IMR-90 (cell line): ENCODE measurements around the gene HRH1. TPM values are rescaled to one million over a fixed set of nuclear protein-coding genes. Genes with fewer than 3 reads are reported as not detected.
A peak's percentile ranks its signal among the peaks of the same experiment; 100 is the strongest.

ENCODE experiments used
- ATAC-seq: fragments of 200-7000 bp; cut with Tn5 transposase; 2 replicates; pipeline ENCODE4 v1.9.1; 2020; ENCODE audit warnings: low read depth, mild to moderate bottlenecking, moderate library complexity
- BruUV-seq: library from RNA; stranded (reverse); fragments of 400-500 nt; replicated peaks from 2 replicates; lab custom pipeline; 2021; lab: Mats Ljungman, UMichigan
- CTCF ChIA-PET: fragments of 300-600 bp; formaldehyde crosslinking; extraction: SDS; loops from one replicate; lab custom pipeline; 2021; ENCODE audit warnings: antibody characterized with exemption; lab: Yijun Ruan, JAX
- POLR2A ChIA-PET: fragments of 300-600 bp; sonication (Branson Sonifier 250); formaldehyde crosslinking; loops from one replicate; lab custom pipeline; 2022; ENCODE audit warnings: antibody characterized with exemption; ENCODE audit not compliant: unreplicated experiment; lab: Charles Lee
- DNase-seq: peaks from one replicate; pipeline ENCODE4 v3.0.0; 2013
- H2AFZ ChIP-seq: replicated peaks from 2 replicates; pipeline ENCODE3; 2013; ENCODE audit warnings: low read length, mild to moderate bottlenecking; ENCODE audit not compliant: poor library complexity
- H2AK5ac ChIP-seq: 2 replicates; pipeline ENCODE4 v1.6.1; 2013; ENCODE audit warnings: low read depth, low read length, inconsistent platforms
- H2AK9ac ChIP-seq: replicated peaks from 2 replicates; pipeline ENCODE3; 2013; ENCODE audit warnings: mild to moderate bottlenecking, low read depth, low read length, moderate library complexity; ENCODE audit not compliant: poor library complexity
- H2BK120ac ChIP-seq: 2 replicates; pipeline ENCODE4 v1.6.1; 2013; ENCODE audit warnings: low read depth, low read length, inconsistent platforms
- H2BK15ac ChIP-seq: 3 replicates; pipeline ENCODE4 v1.6.1; 2013; ENCODE audit warnings: low read depth, low read length, inconsistent platforms
- H2BK20ac ChIP-seq: 2 replicates; pipeline ENCODE4 v1.6.1; 2013; ENCODE audit warnings: low read depth, mild to moderate bottlenecking, inconsistent platforms, low read length, moderate library complexity
- H2BK5ac ChIP-seq: 2 replicates; pipeline ENCODE4 v1.6.1; 2013; ENCODE audit warnings: mild to moderate bottlenecking, low read depth, low read length, inconsistent platforms; ENCODE audit not compliant: poor library complexity, severe bottlenecking
- H3K14ac ChIP-seq: replicated peaks from 2 replicates; pipeline ENCODE4 v1.6.1; 2013; ENCODE audit warnings: low read depth, low read length, inconsistent platforms
- H3K18ac ChIP-seq: 2 replicates; pipeline ENCODE4 v1.6.1; 2013; ENCODE audit warnings: low read depth, low read length, control low read depth
- H3K23ac ChIP-seq: 2 replicates; pipeline ENCODE4 v1.6.1; 2013; ENCODE audit warnings: low read depth, low read length, inconsistent platforms
- H3K27ac ChIP-seq: 2 replicates; pipeline ENCODE4 v1.5.1; 2013; ENCODE audit warnings: mild to moderate bottlenecking, control low read depth, low read length; ENCODE audit not compliant: insufficient read depth
- H3K27me3 ChIP-seq: 2 replicates; pipeline ENCODE4 v1.6.1; 2013; ENCODE audit warnings: low read length; ENCODE audit not compliant: control insufficient read depth, insufficient read depth
- H3K36me3 ChIP-seq: 2 replicates; pipeline ENCODE4 v1.6.1; 2013; ENCODE audit warnings: low read length, mixed read lengths; ENCODE audit not compliant: control insufficient read depth, insufficient read depth
- H3K4ac ChIP-seq: 2 replicates; pipeline ENCODE4 v1.6.1; 2013; ENCODE audit warnings: low read depth, low read length, inconsistent platforms
- H3K4me1 ChIP-seq: 2 replicates; pipeline ENCODE4 v1.6.1; 2013; ENCODE audit warnings: low read length, mixed read lengths; ENCODE audit not compliant: control insufficient read depth, insufficient read depth
- H3K4me2 ChIP-seq: 2 replicates; pipeline ENCODE4 v1.6.1; 2013; ENCODE audit warnings: low read depth, mild to moderate bottlenecking, control low read depth, low read length, moderate library complexity
- H3K4me3 ChIP-seq: 2 replicates; pipeline ENCODE4 v1.5.1; 2013; ENCODE audit warnings: low read depth, mild to moderate bottlenecking, control low read depth, low read length, moderate library complexity; ENCODE audit not compliant: insufficient read depth
- H3K56ac ChIP-seq: 2 replicates; pipeline ENCODE4 v1.6.1; 2013; ENCODE audit warnings: low read length, inconsistent platforms; ENCODE audit not compliant: insufficient read depth; ENCODE audit errors: extremely low read depth
- H3K79me1 ChIP-seq, 2 experiments: 2 replicates each; pipeline ENCODE4 v1.6.1; 2013; ENCODE audit warnings: low read length in 2 of 2, inconsistent platforms in 1 of 2, low read depth in 1 of 2
- H3K9ac ChIP-seq: 2 replicates; pipeline ENCODE4 v1.6.1; 2013; ENCODE audit warnings: low read depth, low read length, control low read depth
- H3K9me1 ChIP-seq: 2 replicates; pipeline ENCODE4 v1.6.1; 2013; ENCODE audit warnings: low read length, inconsistent platforms; ENCODE audit not compliant: insufficient read depth
- H3K9me3 ChIP-seq: 2 replicates; pipeline ENCODE4 v1.6.1; 2013; ENCODE audit warnings: low read length; ENCODE audit not compliant: control insufficient read depth, insufficient read depth
- H4K20me1 ChIP-seq: 2 replicates; pipeline ENCODE4 v1.6.1; 2013; ENCODE audit warnings: low read length, inconsistent platforms; ENCODE audit not compliant: insufficient read depth
- H4K5ac ChIP-seq: 2 replicates; pipeline ENCODE4 v1.6.1; 2013; ENCODE audit warnings: mild to moderate bottlenecking, low read depth, low read length, control low read depth
- H4K8ac ChIP-seq, 2 experiments: 2 replicates each; pipeline ENCODE4 v1.6.1; 2013; ENCODE audit warnings: low read depth in 2 of 2, low read length in 2 of 2, control low read depth in 1 of 2, inconsistent platforms in 1 of 2
- H4K91ac ChIP-seq: 2 replicates; pipeline ENCODE4 v1.6.1; 2013; ENCODE audit warnings: low read depth, low read length, inconsistent platforms; ENCODE audit not compliant: insufficient read depth
- BHLHE40 ChIP-seq: fragments of 150-350 bp; IDR thresholded peaks from 2 replicates; pipeline ENCODE4 v1.6.1; 2016; ENCODE audit warnings: mild to moderate bottlenecking, low read depth, low read length
- CEBPB ChIP-seq: IDR thresholded peaks from 2 replicates; pipeline ENCODE4 v1.6.1; 2012; ENCODE audit warnings: low read depth, low read length, improper control_type of control experiment
- CHD1 ChIP-seq: IDR thresholded peaks from 2 replicates; pipeline ENCODE4 v1.6.1; 2012; ENCODE audit warnings: low read depth, low read length, improper control_type of control experiment
- CTCF ChIP-seq: conservative IDR thresholded peaks from 2 replicates; pipeline ENCODE4 v1.5.1; 2012; ENCODE audit warnings: mild to moderate bottlenecking, low read depth, low read length, improper control_type of control experiment
- MAFK ChIP-seq: IDR thresholded peaks from 2 replicates; pipeline ENCODE4 v1.6.1; 2012; ENCODE audit warnings: low read depth, low read length, improper control_type of control experiment
- RAD21 ChIP-seq: IDR thresholded peaks from 2 replicates; pipeline ENCODE4 v1.6.1; 2012; ENCODE audit warnings: low read length, improper control_type of control experiment
- RCOR1 ChIP-seq: IDR thresholded peaks from 2 replicates; pipeline ENCODE4 v1.6.1; 2012; ENCODE audit warnings: mild to moderate bottlenecking, low read length, improper control_type of control experiment; ENCODE audit not compliant: insufficient replicate concordance
- RFX5 ChIP-seq: IDR thresholded peaks from 2 replicates; pipeline ENCODE4 v1.8.0; 2012; ENCODE audit warnings: low read depth, mild to moderate bottlenecking, low read length, moderate library complexity
- SMC3 ChIP-seq: fragments of 150-350 bp; IDR thresholded peaks from 2 replicates; pipeline ENCODE4 v1.6.1; 2016; ENCODE audit warnings: low read depth, mild to moderate bottlenecking, antibody characterized with exemption, low read length, moderate library complexity
- USF2 ChIP-seq: fragments of 150-350 bp; IDR thresholded peaks from 2 replicates; pipeline ENCODE4 v1.6.1; 2017; ENCODE audit warnings: mild to moderate bottlenecking, antibody characterized with exemption, low read length, low read depth
- whole genome bisulfite sequencing, 2 experiments: methylation state at CpG; one replicate each; pipeline versions ENCODE4 v1.1.5 to v1.1.7; 2013; ENCODE audit warnings: missing lambda C conversion rate in 2 of 2; ENCODE audit not compliant: insufficient read length in 1 of 2; ENCODE audit errors: extremely low coverage in 2 of 2; 5-methylcytosine and 5-hydroxymethylcytosine counted together
- dilution Hi-C: fragments of 300-500 bp; cut with HindIII; formaldehyde crosslinking; loops from one replicate; pipeline ENCODE4 v1.14.3; 2018; ENCODE audit warnings: low sequenced_read_pairs; ENCODE audit not compliant: unreplicated experiment
- in situ Hi-C: fragments of 300-500 bp; cut with MboI; formaldehyde crosslinking; loops from 3 replicates; pipeline ENCODE4 v1.14.3; 2019; ENCODE audit warnings: low sequenced_read_pairs, inconsistent platforms, mixed read lengths
- intact Hi-C: fragments of 100-400 bp; cut with micrococcal nuclease; formaldehyde crosslinking; loops from 2 replicates; pipeline ENCODE4 v1.10.0; 2022
- polyA plus RNA-seq, 3 experiments: library from polyadenylated mRNA; depleted of rRNA; stranded (reverse); fragments of >200 nt; gene quantifications; 2 replicates each; pipeline ENCODE4 v1.2.3, GENCODE V29; 2012; ENCODE audit warnings: low replicate concordance in 1 of 3
- total RNA-seq: library from RNA; depleted of rRNA; stranded (reverse); fragments of >200 nt; gene quantifications from 2 replicates; pipeline ENCODE4 v1.2.3, GENCODE V29; 2012

HRH1 gene
- total and polyA plus RNA-seq, 2 of the 4 experiments (the other 2 are of a cell fraction): 7.6 to 16.1 TPM

- ATAC-seq: no peak
- no TSS peak for BruUV-seq
These were observed 93.1 kb downstream of the HRH1 start for GRCh38 chr3:11247362-11247761.

More at GRCh38 chr3:11247362-11247761, 93.1 kb downstream of the HRH1 start:
- Histone ChIP-seq H2BK120ac (peak overlapping the region; percentile 25; the same call in 1 of the 2 replicates), H3K4me1 (peaks cover 6% of the 10 kb centered on the region), H3K9me3 (no peaks in the 10 kb centered on the region), H2AK5ac (no peak overlapping the region), H3K4me2 (no peak overlapping the region), H3K18ac (no peak overlapping the region), H2AFZ (no peak overlapping the region), H3K14ac (no peak overlapping the region), H4K20me1 (0 out of 2 replicates have a peak, but pooled peaks cover 8% of the 10 kb centered on the region), H4K8ac (no peak overlapping the region), H3K27me3 (no peaks in the 10 kb centered on the region), H3K4me3 (no peak overlapping the region), H3K9ac (no peak overlapping the region), H2AK9ac (no peak overlapping the region), H3K23ac (no peak overlapping the region), H3K36me3 (peaks cover 4% of the 10 kb centered on the region; the same call in 1 of the 2 replicates), H3K9me1 (peaks cover 25% of the 10 kb centered on the region), H3K27ac (no peak overlapping the region), H3K79me1 (peaks cover 49 to 76% of the 10 kb centered on the region in 2 experiments), H3K4ac (no peak overlapping the region), H2BK15ac (no peak overlapping the region), H4K5ac (no peak overlapping the region), H4K91ac (no peak overlapping the region), H2BK5ac (no peak overlapping the region), H2BK20ac (no peak overlapping the region), H3K56ac (no peak overlapping the region)
- WGBS, 2 experiments: no CpG with 5 or more reads among the region's 8 CpGs
- ChIA-PET CTCF (no interaction called here), POLR2A (no interaction called here)
- intact Hi-C loops: no loop called here
- TF ChIP-seq USF2 (no peak), CEBPB (no peak), RCOR1 (no peak), CTCF (no peak), MAFK (no peak), SMC3 (no peak), RAD21 (no peak), CHD1 (no peak), RFX5 (no peak), BHLHE40 (no peak)
- DNase-seq: no peak
- dilution Hi-C loops: no loop called here
- in situ Hi-C loops: no loop called here
